HG03095 (cell line): ENCODE measurements around the gene MEOX2.

Experiments used
- ATAC-seq: cut with Tn5 transposase; IDR thresholded peaks from one replicate; pipeline ENCODE4 v1.9.1; 2021; ENCODE audit warnings: moderate library complexity; ENCODE audit not compliant: unreplicated experiment

MEOX2 gene

DNA sequence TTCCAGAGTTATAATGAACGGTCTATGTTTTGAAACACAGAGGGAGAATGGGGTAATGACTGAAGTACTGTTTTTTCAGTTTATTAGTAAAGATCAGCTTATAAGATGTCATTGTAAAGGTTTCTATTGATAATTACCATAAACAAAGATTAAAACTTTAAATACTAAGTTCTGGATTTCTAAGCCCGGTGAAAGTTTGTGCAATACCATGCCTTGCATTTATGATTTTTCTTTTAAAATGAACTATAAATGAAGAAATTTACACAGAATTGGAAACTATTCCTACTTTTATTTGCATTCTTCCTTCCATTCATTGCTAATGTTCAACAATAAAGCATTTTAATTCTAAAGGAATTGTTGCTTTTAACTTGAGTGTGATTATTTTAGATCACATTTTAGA, 4.9 kb downstream of the MEOX2 start:
- ATAC-seq: no peak

DNA sequence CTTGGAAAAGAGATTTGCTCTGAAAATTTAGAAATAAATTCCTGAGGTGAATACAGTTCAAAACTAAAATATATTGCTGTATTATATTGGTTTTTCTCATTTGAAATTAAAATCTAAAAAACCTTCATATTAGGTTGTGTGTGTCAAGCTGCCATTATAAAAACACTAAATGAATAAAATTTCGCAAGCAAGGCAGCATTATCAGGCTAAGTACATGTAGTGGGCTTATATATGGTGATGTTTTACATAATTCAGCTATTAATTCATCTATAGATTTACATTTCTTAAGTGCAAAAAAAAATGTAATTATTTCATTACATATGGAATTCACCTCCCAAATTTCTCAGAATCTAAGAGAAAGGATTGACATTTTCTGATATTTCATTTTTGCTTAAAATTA, 5.3 kb downstream of the MEOX2 start:
- no peak for ATAC-seq

- no peak for ATAC-seq
Measured at GRCh38 chr7:15680446-15680845, 6.0 kb downstream of the MEOX2 start.

GRCh38 chr7:15679306-15679705, 7.2 kb downstream of the MEOX2 start:
- no peak for ATAC-seq

- no peak for ATAC-seq
Measured at GRCh38 chr7:15678653-15679052, 7.8 kb downstream of the MEOX2 start.

DNA sequence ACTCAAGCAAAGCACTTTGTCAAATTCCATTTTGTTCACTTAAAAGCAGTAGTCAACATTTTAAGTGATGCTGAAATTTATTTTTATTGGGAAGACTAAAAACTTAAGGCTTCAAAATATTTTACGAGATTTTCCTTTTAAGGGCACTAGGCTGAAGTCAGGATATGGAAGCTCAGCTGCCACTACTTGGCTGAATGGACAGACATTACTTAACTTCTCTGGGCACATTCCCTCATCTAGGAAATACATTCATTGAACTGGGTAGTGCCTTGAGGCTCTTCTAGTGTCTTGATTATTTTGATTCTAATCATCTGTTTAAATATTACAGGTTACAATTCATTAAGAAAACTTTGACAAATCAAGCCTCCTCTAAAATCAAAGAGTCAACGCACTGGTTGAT, 11.1 kb downstream of the MEOX2 start:
- no peak for ATAC-seq

DNA sequence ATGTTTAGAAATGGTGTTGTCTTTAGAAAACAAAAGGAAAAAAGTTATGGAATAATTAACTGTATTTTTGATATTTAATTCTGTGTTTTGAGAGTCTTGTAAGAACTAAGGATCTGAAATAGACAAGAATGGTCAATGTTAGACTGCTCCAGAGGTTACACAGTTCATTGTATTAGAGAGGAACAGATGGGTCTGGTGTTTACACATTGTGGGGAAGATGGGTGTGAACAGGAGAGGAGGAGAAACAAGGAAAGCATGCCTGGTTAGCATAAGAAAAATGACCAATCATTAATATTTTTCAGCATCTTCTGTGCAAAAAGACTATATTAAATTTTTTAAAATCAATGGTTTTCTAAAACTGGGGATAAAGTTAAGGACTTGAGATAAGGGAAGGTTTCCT, 11.9 kb downstream of the MEOX2 start:
- no peak for ATAC-seq

DNA sequence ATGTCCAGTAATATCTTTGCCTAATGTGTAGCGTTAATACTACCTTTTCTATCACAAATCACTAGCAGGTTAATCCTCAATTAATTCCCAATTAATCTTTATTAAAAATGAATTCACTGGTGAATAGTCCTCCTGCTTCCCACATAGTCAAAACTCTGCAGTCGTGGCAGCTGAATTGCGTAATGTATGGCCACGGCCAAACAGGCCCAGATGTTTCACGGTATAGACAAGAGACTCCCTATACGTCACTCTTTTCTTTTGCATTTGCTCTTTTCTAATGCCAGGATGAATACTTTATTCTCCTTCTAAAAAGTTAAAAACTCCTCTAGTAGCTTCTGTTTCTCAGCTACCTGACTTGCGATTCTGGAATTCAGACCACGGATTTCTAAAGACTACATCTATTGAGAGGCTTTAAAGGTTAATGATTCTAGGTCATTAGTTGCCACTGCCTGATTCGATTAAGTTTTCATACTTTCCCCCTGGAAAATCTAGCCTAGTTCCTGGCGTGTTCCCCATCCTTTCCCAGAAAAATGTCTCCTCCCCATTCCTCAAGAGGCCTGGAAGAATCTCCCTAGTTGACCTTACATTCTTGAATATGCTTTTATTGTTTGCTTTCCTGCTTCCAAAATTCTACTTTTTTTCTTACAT, 16.9 kb downstream of the MEOX2 start:
- ATAC-seq: no peak

GRCh38 chr7:15667991-15668390, 18.5 kb downstream of the MEOX2 start:
- ATAC-seq: no peak

DNA sequence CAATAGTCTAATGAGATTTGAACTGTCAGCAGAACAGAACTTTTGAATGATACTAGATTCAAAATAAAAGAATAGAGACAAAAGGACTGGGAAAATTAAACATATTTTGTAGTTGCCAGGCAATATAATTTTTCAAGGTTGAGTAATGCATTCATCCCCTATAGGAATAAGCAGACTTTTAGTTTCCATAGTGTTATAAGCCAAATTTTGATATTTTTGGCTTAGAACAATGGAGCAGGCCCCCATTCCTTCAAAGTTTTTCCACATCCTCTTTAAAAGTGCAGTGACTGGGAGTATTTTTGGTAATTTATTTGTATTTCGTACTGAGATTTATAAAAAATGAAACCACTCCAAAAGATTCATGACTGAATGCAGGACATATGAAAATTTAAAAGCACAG, 24.0 kb downstream of the MEOX2 start:
- no peak for ATAC-seq

DNA sequence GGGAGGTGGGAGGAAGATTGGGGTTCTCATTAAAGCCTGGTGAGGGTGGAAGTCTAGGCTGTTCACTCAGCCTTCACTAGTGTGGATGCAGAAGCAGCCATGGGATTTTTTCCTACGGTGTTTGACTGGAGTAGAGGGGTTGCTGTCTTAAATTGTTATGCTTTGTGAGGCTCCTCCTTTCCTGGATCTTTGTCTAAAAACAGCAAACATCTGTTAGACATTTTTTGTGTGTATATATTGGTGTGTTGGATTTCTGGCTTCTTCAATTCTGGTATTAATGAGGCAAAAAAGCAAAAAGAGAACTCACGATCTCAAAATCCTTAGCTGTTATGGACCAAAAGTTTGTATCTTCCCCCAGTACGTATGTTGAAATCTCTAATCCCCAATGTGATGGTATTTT, 28.2 kb downstream of the MEOX2 start:
- ATAC-seq: no peak

DNA sequence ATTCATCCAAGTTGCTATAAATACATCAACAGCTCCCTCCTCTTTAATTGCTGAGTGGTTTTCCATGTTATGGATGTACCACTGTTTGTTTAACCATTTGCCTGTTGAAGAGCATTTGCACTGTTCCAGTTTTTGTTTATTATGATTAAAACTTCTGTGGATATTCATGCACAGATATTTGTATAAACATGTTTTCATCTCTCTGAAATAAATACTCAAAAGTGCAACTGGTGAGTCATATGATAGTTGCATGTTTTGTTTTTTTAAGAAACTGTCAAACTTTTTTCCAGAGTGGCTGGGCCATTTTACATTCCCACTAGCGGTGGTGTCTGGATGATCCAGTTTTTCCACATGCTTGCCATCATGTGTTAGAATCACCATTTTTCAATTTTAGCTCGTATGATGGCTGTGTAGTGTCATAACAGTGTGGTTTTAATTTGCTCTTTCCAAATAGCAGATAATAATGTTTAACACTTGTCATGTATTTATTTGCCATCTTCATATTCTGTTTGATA, 33.6 kb downstream of the MEOX2 start:
- ATAC-seq: no peak

GRCh38 chr7:15651693-15652092, 34.8 kb downstream of the MEOX2 start:
- no peak for ATAC-seq

GRCh38 chr7:15650787-15651186, 35.7 kb downstream of the MEOX2 start:
- no peak for ATAC-seq

- ATAC-seq: no peak
Measured at GRCh38 chr7:15648461-15648961, 38.0 kb downstream of the MEOX2 start.

- no peak for ATAC-seq
Measured at GRCh38 chr7:15647309-15647708, 39.2 kb downstream of the MEOX2 start.

DNA sequence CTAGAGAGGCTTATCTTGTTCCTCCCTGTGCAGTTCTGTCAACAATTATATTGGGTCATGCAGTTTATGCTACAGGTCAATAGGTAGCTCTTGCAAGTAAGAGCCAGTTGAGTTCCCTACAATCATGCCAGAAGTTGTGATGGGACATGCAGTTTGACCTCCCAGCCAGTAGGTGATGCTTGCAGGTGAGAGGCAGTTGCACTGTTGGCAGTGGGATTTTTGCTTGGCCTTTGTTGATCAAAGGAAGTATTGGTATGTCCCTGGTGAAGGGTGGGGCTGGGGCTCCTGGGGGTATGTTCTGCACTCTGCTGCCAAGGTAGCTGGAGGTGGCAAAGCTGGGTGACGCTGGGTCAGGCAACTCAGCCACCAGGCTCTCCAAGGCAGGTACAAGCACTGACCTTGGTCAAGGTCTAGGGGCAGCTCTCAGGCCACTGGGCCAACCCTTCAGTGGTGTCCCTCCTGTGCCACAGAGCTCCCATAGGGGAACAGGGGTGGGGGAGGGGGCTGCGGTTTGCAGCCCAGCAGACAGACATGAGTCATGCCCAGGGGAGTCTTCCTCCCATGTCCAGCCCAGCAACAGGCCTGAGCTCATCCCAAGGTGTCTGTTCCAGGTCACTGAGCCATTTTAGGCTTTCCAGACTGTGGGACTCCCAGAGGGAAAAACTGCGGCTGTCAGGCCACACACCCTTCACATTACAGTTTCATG, 43.3 kb downstream of the MEOX2 start:
- ATAC-seq: no peak

DNA sequence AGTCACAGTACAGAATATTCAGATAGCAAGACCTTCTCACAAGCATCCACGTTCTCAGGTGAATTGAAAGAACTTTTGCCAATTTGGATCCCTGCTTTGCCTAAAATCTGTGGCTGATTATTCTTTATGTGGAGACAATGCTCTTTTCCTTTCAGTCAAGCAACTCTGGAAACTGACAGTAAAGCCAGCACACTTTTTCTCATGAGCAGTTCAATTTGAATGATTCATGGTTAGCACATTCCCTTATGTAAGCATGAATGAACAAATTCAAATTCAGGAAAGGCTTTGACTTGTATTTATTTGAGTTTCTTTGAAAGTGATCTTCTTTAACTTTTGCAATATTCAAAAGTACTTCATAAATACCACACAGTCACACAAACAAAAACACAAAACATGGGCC, 57.6 kb downstream of the MEOX2 start:
- no peak for ATAC-seq

GRCh38 chr7:15626041-15626440, 60.4 kb downstream of the MEOX2 start:
- ATAC-seq: no peak

GRCh38 chr7:15625466-15625865, 61.0 kb downstream of the MEOX2 start:
- no peak for ATAC-seq

DNA sequence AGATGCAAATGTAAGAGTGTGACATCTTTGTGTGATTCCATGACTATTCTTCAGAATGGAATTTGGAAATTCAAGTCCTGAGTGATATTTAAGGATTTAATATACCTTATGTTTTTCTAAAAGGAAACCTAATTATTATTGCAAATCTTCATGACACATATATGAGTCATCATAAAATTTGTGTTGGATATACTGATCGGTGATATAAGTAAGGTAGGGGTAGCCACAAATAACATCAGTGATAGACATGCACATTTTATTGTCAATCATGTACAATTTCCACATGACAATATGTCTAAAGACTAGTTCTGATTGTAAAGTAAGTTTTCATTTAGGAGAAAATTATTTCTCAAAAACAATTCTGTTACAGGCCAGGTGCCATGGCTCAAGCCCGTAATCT, 65.0 kb downstream of the MEOX2 start:
- no peak for ATAC-seq

DNA sequence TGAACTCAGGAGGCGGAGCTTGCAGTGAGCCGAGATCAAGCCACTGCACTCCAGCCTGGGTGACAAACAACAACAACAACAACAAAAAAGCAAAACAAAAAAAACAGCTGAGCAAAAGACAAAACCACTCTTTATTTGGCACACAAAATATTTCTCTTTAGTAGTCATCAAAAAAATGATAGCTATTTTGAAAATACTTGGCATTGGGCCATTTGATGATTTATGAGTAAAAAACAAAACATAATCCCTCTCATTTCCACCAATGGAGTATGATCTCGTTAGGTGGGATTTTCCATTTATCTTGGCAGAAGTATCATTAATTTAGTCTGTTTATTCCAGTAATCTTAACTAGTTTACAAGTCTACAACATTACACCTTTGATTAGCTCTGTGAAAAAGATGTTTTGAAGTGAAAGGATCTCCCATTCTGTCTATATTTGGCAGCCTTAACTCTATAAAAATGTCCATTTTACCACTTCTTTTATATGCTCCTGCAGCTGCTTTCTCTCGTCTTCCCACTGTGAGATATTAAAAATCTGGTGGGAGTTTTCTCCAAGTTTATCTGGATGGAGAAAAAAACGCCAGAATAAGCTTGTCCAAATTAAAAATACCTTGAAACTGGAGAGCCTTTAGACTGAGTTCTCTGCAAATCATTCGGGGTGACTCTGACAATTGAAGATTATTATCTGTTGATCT, 65.8 kb downstream of the MEOX2 start:
- no peak for ATAC-seq
